ENCODE results near the gene CKS1B. TPM values are rescaled to one million over a fixed set of nuclear protein-coding genes. Genes with fewer than 3 reads are reported as not detected.

CKS1B gene
- total and polyA plus RNA-seq, 7 donors, result 10.2 to 104 (median 35.7) TPM

- intact Hi-C loops (cut with DNase I), result no loop called here
- WGBS, 2 donors, result 61 to 86% methylated on average over 6 of the region's 6 CpGs
- no peaks in the 10 kb centered on the region for H3K27me3 ChIP-seq
- H3K36me3 ChIP-seq, result peaks cover 14 to 48% (median 21%) of the 10 kb centered on the region in 4 donors
- peaks cover 0 to 20% (median 17%) of the 10 kb centered on the region in 4 donors for H3K4me1 ChIP-seq
- no peak overlapping the region for H3K4me3 ChIP-seq
- TF ChIP-seq POLR2AphosphoS5 (IDR thresholded peaks at IDR 0.05), result no peak
- no peak for TF ChIP-seq POLR2A (IDR thresholded peaks at IDR 0.05)
- TF ChIP-seq EP300 (IDR thresholded peaks at IDR 0.05), result no peak
- TF ChIP-seq CTCF (IDR thresholded peaks at IDR 0.05), result no peak
- peak; percentile 65 for DNase-seq
- no peaks in the 10 kb centered on the region for H3K9me3 ChIP-seq
- H3K27ac ChIP-seq, result no peak overlapping the region
These were observed 12.8 kb downstream of the CKS1B start for GRCh38 chr1:154987326-154987725.

GRCh38 chr1:154988058-154988954 lies 13.8 kb downstream of the CKS1B start:
- H3K4me3 ChIP-seq, result no peak overlapping the region
- no peak for DNase-seq
- H3K27me3 ChIP-seq, result no peaks in the 10 kb centered on the region
- no peaks in the 10 kb centered on the region for H3K9me3 ChIP-seq
- H3K36me3 ChIP-seq, result peaks cover 14 to 56% (median 21%) of the 10 kb centered on the region in 4 donors
- intact Hi-C loops (cut with DNase I), result no loop called here
- TF ChIP-seq POLR2AphosphoS5 (IDR thresholded peaks at IDR 0.05), result no peak
- no peak for TF ChIP-seq POLR2A (IDR thresholded peaks at IDR 0.05)
- no peak for TF ChIP-seq EP300 (IDR thresholded peaks at IDR 0.05)
- 88 to 92% methylated on average over 17 of the region's 17 CpGs for WGBS, 2 donors
- peaks cover 0 to 15% (median 12%) of the 10 kb centered on the region in 4 donors for H3K4me1 ChIP-seq
- no peak overlapping the region for H3K27ac ChIP-seq

GRCh38 chr1:154989195-154989860 lies 14.8 kb downstream of the CKS1B start:
- DNase-seq, result no peak
- intact Hi-C loops (cut with DNase I), result no loop called here
- no peak for TF ChIP-seq POLR2A (IDR thresholded peaks at IDR 0.05)
- no peak for TF ChIP-seq EP300 (IDR thresholded peaks at IDR 0.05)
- TF ChIP-seq CTCF (IDR thresholded peaks at IDR 0.05), result no peak
- TF ChIP-seq POLR2AphosphoS5 (IDR thresholded peaks at IDR 0.05), result no peak
- peaks cover 14 to 56% (median 21%) of the 10 kb centered on the region in 4 donors for H3K36me3 ChIP-seq
- H3K4me3 ChIP-seq, result no peak overlapping the region
- H3K9me3 ChIP-seq, result no peaks in the 10 kb centered on the region
- H3K27ac ChIP-seq, result no peak overlapping the region
- 61 to 85% methylated on average over 3 of the region's 3 CpGs for WGBS, 2 donors
- H3K4me1 ChIP-seq, result peaks cover 0 to 5% (median 3%) of the 10 kb centered on the region in 4 donors
- H3K27me3 ChIP-seq, result no peaks in the 10 kb centered on the region

- intact Hi-C loops (cut with DNase I), result no loop called here
- Histone ChIP-seq H3K4me3 (no peak overlapping the region), H3K4me1 (no peaks in the 10 kb centered on the region), H3K9me3 (no peaks in the 10 kb centered on the region), H3K27ac (no peak overlapping the region), H3K36me3 (peaks cover 14 to 56% (median 21%) of the 10 kb centered on the region in 4 donors), H3K27me3 (no peaks in the 10 kb centered on the region)
- no peak for DNase-seq
- WGBS, 2 donors, result 94 to 95% methylated on average over 8 of the region's 8 CpGs
- TF ChIP-seq EP300 (IDR thresholded peaks at IDR 0.05) (no peak), POLR2A (IDR thresholded peaks at IDR 0.05) (no peak), CTCF (IDR thresholded peaks at IDR 0.05) (no peak), POLR2AphosphoS5 (IDR thresholded peaks at IDR 0.05) (no peak)
These were observed 15.8 kb downstream of the CKS1B start for GRCh38 chr1:154990276-154990675.

Measured in sigmoid colon (tissue), 7 donors.